Measurements from ENCODE around the gene SSTR4. TPM values are rescaled to one million over a fixed set of nuclear protein-coding genes. Genes with fewer than 3 reads are reported as not detected.

Gene SSTR4
- total RNA-seq, 1 experiment from 2014 or later: not detected

- ChIA-PET CTCF (no interaction called here), POLR2A (no interaction called here)
- BruUV-seq (replicated peaks): no TSS peak
- H3K36me3 Mint-ChIP-seq (ENCODE audit: insufficient read depth, unreplicated experiment): no peaks in the 10 kb centered on the region
- no peaks in the 10 kb centered on the region for H3K9me3 Mint-ChIP-seq (ENCODE audit: unreplicated experiment)
- no peak for DNase-seq
- H3K36me3 ChIP-seq (ENCODE audit: control insufficient read depth, insufficient read depth, low read length): no peaks in the 10 kb centered on the region
- H3K4me3 Mint-ChIP-seq (ENCODE audit: unreplicated experiment): no peak overlapping the region
- H3K27me3 ChIP-seq (replicated peaks; ENCODE audit: control insufficient read depth, insufficient read depth, low read length): no peaks in the 10 kb centered on the region
- H3K9me3 ChIP-seq: no peaks in the 10 kb centered on the region
- no peak for TF ChIP-seq CTCF (IDR thresholded peaks at IDR 0.05; ENCODE audit: insufficient read depth in 1 of 2, low read depth in 1 of 2, low read length in 1 of 2, severe bottlenecking in 1 of 2, unreplicated experiment in 1 of 2)
- peaks cover 1% of the 10 kb centered on the region; the same call in 1 of the 2 replicates for H3K4me1 ChIP-seq
- no peak overlapping the region for H3K27ac Mint-ChIP-seq (ENCODE audit: unreplicated experiment)
- intact Hi-C loops (cut with micrococcal nuclease; ENCODE audit: unreplicated experiment): no loop called here
- H3K27me3 Mint-ChIP-seq (ENCODE audit: insufficient read depth, unreplicated experiment): no peaks in the 10 kb centered on the region
- H3K4me1 Mint-ChIP-seq (ENCODE audit: low read depth, unreplicated experiment): peaks cover 6% of the 10 kb centered on the region
- no peak overlapping the region for H3K4me3 ChIP-seq (ENCODE audit: low read depth, low read length)
These were observed 1.2 kb upstream of the SSTR4 start for GRCh38 chr20:23033918-23034317.

- Mint-ChIP-seq H3K27ac (ENCODE audit: unreplicated experiment) (no peak overlapping the region), H3K4me3 (ENCODE audit: unreplicated experiment) (no peak overlapping the region), H3K4me1 (ENCODE audit: low read depth, unreplicated experiment) (peaks cover 11% of the 10 kb centered on the region), H3K9me3 (ENCODE audit: unreplicated experiment) (no peaks in the 10 kb centered on the region), H3K36me3 (ENCODE audit: insufficient read depth, unreplicated experiment) (no peaks in the 10 kb centered on the region), H3K27me3 (ENCODE audit: insufficient read depth, unreplicated experiment) (no peaks in the 10 kb centered on the region)
- no TSS peak for BruUV-seq (replicated peaks)
- ChIA-PET POLR2A (no interaction called here), CTCF (no interaction called here)
- Histone ChIP-seq H3K4me1 (peaks cover 13% of the 10 kb centered on the region), H3K9me3 (no peaks in the 10 kb centered on the region), H3K27me3 (replicated peaks; ENCODE audit: control insufficient read depth, insufficient read depth, low read length) (no peaks in the 10 kb centered on the region; the same call in 1 of the 2 replicates), H3K4me3 (ENCODE audit: low read depth, low read length) (no peak overlapping the region), H3K36me3 (ENCODE audit: control insufficient read depth, insufficient read depth, low read length) (no peaks in the 10 kb centered on the region)
- TF ChIP-seq CTCF (IDR thresholded peaks at IDR 0.05; ENCODE audit: insufficient read depth in 1 of 2, low read depth in 1 of 2, low read length in 1 of 2, severe bottlenecking in 1 of 2, unreplicated experiment in 1 of 2): no peak
- no peak for DNase-seq
- intact Hi-C loops (cut with micrococcal nuclease; ENCODE audit: unreplicated experiment): no loop called here
These were observed 619 bp downstream of the SSTR4 start for GRCh38 chr20:23035731-23036130.

GRCh38 chr20:23036371-23036770 lies 1.3 kb downstream of the SSTR4 start:
- no peaks in the 10 kb centered on the region for H3K9me3 ChIP-seq
- BruUV-seq (replicated peaks): no TSS peak
- Mint-ChIP-seq H3K27ac (ENCODE audit: unreplicated experiment) (peak overlapping the region; percentile 48), H3K27me3 (ENCODE audit: insufficient read depth, unreplicated experiment) (no peaks in the 10 kb centered on the region), H3K9me3 (ENCODE audit: unreplicated experiment) (no peaks in the 10 kb centered on the region), H3K4me3 (ENCODE audit: unreplicated experiment) (no peak overlapping the region), H3K4me1 (ENCODE audit: low read depth, unreplicated experiment) (peaks cover 11% of the 10 kb centered on the region), H3K36me3 (ENCODE audit: insufficient read depth, unreplicated experiment) (no peaks in the 10 kb centered on the region)
- CTCF ChIA-PET: no interaction called here
- DNase-seq: no peak
- intact Hi-C loops (cut with micrococcal nuclease; ENCODE audit: unreplicated experiment): no loop called here
- no peak for TF ChIP-seq CTCF (IDR thresholded peaks at IDR 0.05; ENCODE audit: insufficient read depth in 1 of 2, low read depth in 1 of 2, low read length in 1 of 2, severe bottlenecking in 1 of 2, unreplicated experiment in 1 of 2)
- H3K4me1 ChIP-seq: peaks cover 13% of the 10 kb centered on the region
- no peaks in the 10 kb centered on the region; the same call in 1 of the 2 replicates for H3K27me3 ChIP-seq (replicated peaks; ENCODE audit: control insufficient read depth, insufficient read depth, low read length)
- H3K4me3 ChIP-seq (ENCODE audit: low read depth, low read length): no peak overlapping the region
- H3K36me3 ChIP-seq (ENCODE audit: control insufficient read depth, insufficient read depth, low read length): no peaks in the 10 kb centered on the region
- POLR2A ChIA-PET: no interaction called here

Data from Caco-2 (cell line).